A549 (cell line): ENCODE data around the gene ZDHHC11B. TPM values are rescaled to one million over a fixed set of nuclear protein-coding genes. Genes with fewer than 3 reads are reported as not detected.
"Not testable (repeated sequence)": the region's sequence is repeated elsewhere in the genome, so short reads cannot be mapped to it uniquely, and the experiment has no call there.

Experiments
- ATAC-seq, 2 experiments: fragments of 200-7000 bp in 1 of 2; fragments of >200 bp in 1 of 2; cut with Nextera tagmentation in 1 of 2; cut with Tn5 transposase in 1 of 2; 3 replicates each; pipeline versions ENCODE4 v1.8.0 to v1.9.1; 2018 to 2020; ENCODE audit warnings: mild to moderate bottlenecking in 1 of 2, moderate library complexity in 1 of 2
- CTCF ChIA-PET: fragments of 300-600 bp; sonication (Branson Sonifier 250); formaldehyde crosslinking; extraction: SDS; loops from one replicate; lab custom pipeline; 2021; ENCODE audit warnings: antibody characterized with exemption, inconsistent platforms; lab: Yijun Ruan, JAX
- POLR2A ChIA-PET: fragments of 350-600 bp; formaldehyde crosslinking; extraction: SDS; loops from one replicate; lab custom pipeline; 2021; ENCODE audit warnings: antibody characterized with exemption, inconsistent platforms; lab: Yijun Ruan, JAX
- DNase-seq, 2 experiments: peaks; one replicate each; pipeline versions ENCODE4 v3.0.0 to v3.0.0-alpha.2; 2011 to 2016; ENCODE audit warnings: low read depth in 1 of 2, low spot score in 1 of 2
- FAIRE-seq: peaks from 2 replicates; lab custom pipeline; 2011; peaks lifted over from hg19 to GRCh38; lab: Jason Lieb, UNC
- H3K27ac ChIP-seq, 2 experiments: fragments of >200 bp; sonication (Bioruptor Twin); formaldehyde crosslinking; 3 replicates each; pipeline ENCODE4 v1.5.1; 2016 to 2017
- H3K4me1 ChIP-seq: fragments of >200 bp; sonication (Bioruptor Twin); formaldehyde crosslinking; 3 replicates; pipeline ENCODE4 v1.6.1; 2016
- H3K4me2 ChIP-seq: fragments of >200 bp; sonication (Bioruptor Twin); formaldehyde crosslinking; 3 replicates; pipeline ENCODE4 v1.6.1; 2016
- H3K4me3 ChIP-seq: fragments of >200 bp; sonication (Bioruptor Twin); formaldehyde crosslinking; 3 replicates; pipeline ENCODE4 v1.5.1; 2016
- H3K9me3 ChIP-seq: fragments of >200 bp; sonication (Bioruptor Twin); formaldehyde crosslinking; 3 replicates; pipeline ENCODE4 v1.6.1; 2016
- CHD4 ChIP-seq: fragments of 200-600 bp; sonication (generic); IDR thresholded peaks from 2 replicates; pipeline ENCODE4 v1.6.1; 2016; ENCODE audit warnings: antibody characterized with exemption, mild to moderate bottlenecking, borderline replicate concordance
- EP300 ChIP-seq, 2 experiments: fragments of >200 bp; sonication (Bioruptor Twin); formaldehyde crosslinking; IDR thresholded peaks; 2 replicates in 1 of 2; 3 replicates in 1 of 2; pipeline ENCODE4 v1.6.1; 2016 to 2017
- GATA3 ChIP-seq: IDR thresholded peaks from 2 replicates; pipeline ENCODE4 v1.6.1; 2012; ENCODE audit warnings: borderline replicate concordance
- HDAC2 ChIP-seq: fragments of 200-600 bp; sonication (generic); IDR thresholded peaks from 2 replicates; pipeline ENCODE4 v1.6.1; 2016
- HES2 ChIP-seq: fragments of >200 bp; sonication (Bioruptor Twin); formaldehyde crosslinking; IDR thresholded peaks from 2 replicates; pipeline ENCODE4 v1.6.1; 2016
- HEYL ChIP-seq: fragments of 250-450 bp; sonication (Bioruptor Pico); IDR thresholded peaks from 2 replicates; pipeline ENCODE4 v1.8.0; 2021; ENCODE audit warnings: mild to moderate bottlenecking, moderate library complexity
- HMGXB4 ChIP-seq: fragments of 250-450 bp; sonication (Bioruptor Pico); IDR thresholded peaks from 2 replicates; pipeline ENCODE4 v1.5.0; 2021; ENCODE audit warnings: mild to moderate bottlenecking, moderate library complexity, borderline replicate concordance
- HOXA7 ChIP-seq: fragments of 250-450 bp; sonication (Bioruptor Pico); IDR thresholded peaks from 2 replicates; pipeline ENCODE4 v1.5.0; 2020; ENCODE audit warnings: mild to moderate bottlenecking, moderate library complexity
- JUN ChIP-seq, 2 experiments: fragments of >200 bp; sonication (Bioruptor Twin); formaldehyde crosslinking; IDR thresholded peaks; 2 replicates in 1 of 2; 3 replicates in 1 of 2; pipeline ENCODE4 v1.6.1; 2016 to 2017
- JUNB ChIP-seq: fragments of >200 bp; sonication (Bioruptor Twin); formaldehyde crosslinking; IDR thresholded peaks from 2 replicates; pipeline ENCODE4 v1.6.1; 2016
- MAZ ChIP-seq: fragments of 150-350 bp; IDR thresholded peaks from 2 replicates; pipeline ENCODE4 v1.6.1; 2014; ENCODE audit warnings: antibody characterized with exemption, low read depth, low read length, borderline replicate concordance
- PHF8 ChIP-seq: fragments of 200-600 bp; sonication (generic); IDR thresholded peaks from 2 replicates; pipeline ENCODE4 v1.6.1; 2016; ENCODE audit warnings: low read depth, mild to moderate bottlenecking, antibody characterized with exemption, moderate library complexity, borderline replicate concordance
- RAD21 ChIP-seq, 2 experiments: fragments of >200 bp in 1 of 2; sonication (Bioruptor Twin) in 1 of 2; formaldehyde crosslinking in 1 of 2; IDR thresholded peaks in 1 of 2; conservative IDR thresholded peaks in 1 of 2; 2 replicates in 1 of 2; 3 replicates in 1 of 2; pipeline ENCODE4 v1.6.1; 2012 to 2018; ENCODE audit warnings: inconsistent platforms in 1 of 2
- RCOR1 ChIP-seq: fragments of 150-350 bp; IDR thresholded peaks from 2 replicates; pipeline ENCODE4 v1.6.1; 2014; ENCODE audit warnings: antibody characterized with exemption, low read length, low read depth
- USF2 ChIP-seq: fragments of 450-650 bp; IDR thresholded peaks from 2 replicates; pipeline ENCODE4 v1.6.1; 2014; ENCODE audit warnings: antibody characterized with exemption
- ZC3H11A ChIP-seq: fragments of 450-650 bp; IDR thresholded peaks from 2 replicates; pipeline ENCODE4 v1.6.1; 2014; ENCODE audit warnings: antibody characterized with exemption, mild to moderate bottlenecking
- WGBS: methylation state at CpG from one replicate; pipeline ENCODE4 v1.1.6; 2017; ENCODE audit errors: missing lambda C conversion rate; 5-methylcytosine and 5-hydroxymethylcytosine counted together
- polyA plus RNA-seq, 4 experiments: library from polyadenylated mRNA; depleted of rRNA in 3 of 4; stranded (reverse); fragments of >200 nt; fragmentation: RNase III in 1 of 4; extraction: RNeasy Plus Mini Kit Qiagen cat#74134 plus additional on column Dnase treatment in 1 of 4; gene quantifications; 2 replicates in 3 of 4; 3 replicates in 1 of 4; pipeline ENCODE4 v1.2.3, GENCODE V29; 2011 to 2017

The ZDHHC11B gene
- polyA plus RNA-seq, 2 of the 4 experiments (the other 2 are of a cell fraction): 0.18 to 1.0 TPM

GRCh38 chr5:763998-764781 lies 20.3 kb downstream of the ZDHHC11B start:
- Histone ChIP-seq H3K9me3 (no peaks in the 10 kb centered on the region), H3K4me3 (no peak overlapping the region), H3K4me1 (peaks cover 3% of the 10 kb centered on the region; the same call in 1 of the 3 replicates), H3K27ac (no peak overlapping the region), H3K4me2 (no peak overlapping the region)
- DNase-seq (no peak), ATAC-seq (no peak), FAIRE-seq (no peak)
- POLR2A ChIA-PET: no interaction called here
- TF ChIP-seq ZC3H11A (no peak), RAD21 (conservative IDR thresholded peaks at IDR 0.05 in 1 of 2, IDR thresholded peaks at IDR 0.05 in 1 of 2) (no peak), USF2 (no peak), EP300 (IDR thresholded peaks at IDR 0.05) (no peak), RCOR1 (no peak), CHD4 (no peak), GATA3 (no peak), MAZ (no peak), HDAC2 (no peak), HOXA7 (no peak), HES2 (no peak), PHF8 (no peak)
- WGBS: 79% methylated on average over 22 of the region's 31 CpGs
- CTCF ChIA-PET: no interaction called here

- Histone ChIP-seq H3K4me1 (peaks cover 11% of the 10 kb centered on the region; the same call in 2 of the 3 replicates), H3K4me3 (no peak overlapping the region), H3K4me2 (no peak overlapping the region), H3K9me3 (no peaks in the 10 kb centered on the region), H3K27ac (no peak overlapping the region)
- POLR2A ChIA-PET: no interaction called here
- DNase-seq (no peak), ATAC-seq (no peak), FAIRE-seq (no peak)
- CTCF ChIA-PET: no interaction called here
- whole genome bisulfite sequencing: 51% methylated on average over 5 of the region's 5 CpGs
- TF ChIP-seq JUN (IDR thresholded peaks at IDR 0.05): no peak
- no peak for TF ChIP-seq JUNB
- no peak for TF ChIP-seq HMGXB4 (CRISPR knock-in tag)
- TF ChIP-seq HEYL: no peak
These were observed 21.1 kb downstream of the ZDHHC11B start for GRCh38 chr5:763397-763796.

GRCh38 chr5:762996-763395 lies 21.5 kb downstream of the ZDHHC11B start:
- FAIRE-seq, H3K27ac ChIP-seq, H3K4me2 ChIP-seq, H3K9me3 ChIP-seq, DNase-seq, ATAC-seq, POLR2A ChIA-PET, H3K4me3 ChIP-seq: not testable (repeated sequence)
- CTCF ChIA-PET: interaction anchor here (1.0 kb wide), 1 partner anchor 14 kb away, joined by 3 read pairs; no protein-coding TSS in a partner anchor
- peaks cover 15% of the 10 kb centered on the region; the same call in 2 of the 3 replicates for H3K4me1 ChIP-seq
- WGBS: 73% methylated on average over 8 of the region's 8 CpGs
